Measurements from ENCODE around the gene SYNE2.

Gene SYNE2

DNA sequence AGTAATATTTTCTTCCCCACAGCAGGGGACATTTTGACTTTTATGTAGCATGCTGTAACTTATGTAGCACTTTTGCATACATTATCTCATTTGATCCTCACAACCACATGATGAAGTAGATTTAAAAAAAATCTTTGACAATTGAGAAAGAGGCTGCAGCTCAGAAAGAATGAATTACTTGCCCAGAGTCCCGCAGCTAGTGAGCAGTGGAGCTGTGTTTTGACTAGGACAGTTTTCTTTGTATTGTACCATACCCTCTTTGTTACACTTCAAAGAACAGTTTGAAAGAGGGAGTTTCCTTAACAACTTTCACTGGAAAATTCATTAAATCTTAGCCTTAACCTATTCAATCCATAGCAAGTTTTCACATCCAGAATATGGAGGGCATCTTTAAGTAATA lies 58.6 kb downstream of the SYNE2 start:
- no peak for DNase-seq (ENCODE audit: low read depth)

DNA sequence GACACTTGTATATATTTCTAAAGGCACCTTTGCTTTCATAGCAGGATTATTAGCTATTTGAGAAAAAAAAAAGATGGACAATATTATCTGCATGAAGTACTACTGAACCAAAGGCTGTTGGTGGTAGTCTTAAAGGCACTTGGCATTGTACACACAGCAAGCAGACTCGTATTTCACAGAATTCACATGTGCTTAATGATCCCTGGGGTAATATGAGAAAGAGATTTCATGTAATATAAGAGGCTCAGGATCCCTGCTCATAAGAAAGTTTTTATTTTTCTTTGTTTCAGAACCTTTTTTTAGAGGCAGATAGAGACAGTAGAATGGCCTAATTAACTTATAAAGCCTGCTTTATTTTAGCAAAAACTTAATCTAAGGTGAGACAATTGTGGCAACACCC lies 59.5 kb downstream of the SYNE2 start:
- DNase-seq (ENCODE audit: low read depth) = no peak

DNA sequence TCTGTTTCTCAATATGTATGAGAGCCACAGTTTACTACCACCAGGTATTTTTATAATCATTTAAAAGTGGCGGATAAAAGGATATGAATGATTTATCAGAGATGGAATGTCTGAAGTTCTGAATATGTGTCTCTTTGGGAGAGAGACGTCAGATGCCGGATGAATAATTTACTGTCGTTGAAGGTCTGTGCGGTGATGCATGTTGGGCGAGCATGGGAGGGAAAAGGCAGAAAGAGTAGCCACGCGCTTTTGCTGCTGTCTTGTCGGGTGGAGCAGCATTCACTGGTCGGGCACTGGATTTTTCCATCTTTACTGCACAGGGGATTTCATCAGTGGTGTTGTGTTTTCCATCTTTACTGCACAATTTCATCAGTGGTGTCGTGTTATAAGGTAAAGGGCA lies 65.6 kb downstream of the SYNE2 start:
- no peak for DNase-seq (ENCODE audit: low read depth)

DNA sequence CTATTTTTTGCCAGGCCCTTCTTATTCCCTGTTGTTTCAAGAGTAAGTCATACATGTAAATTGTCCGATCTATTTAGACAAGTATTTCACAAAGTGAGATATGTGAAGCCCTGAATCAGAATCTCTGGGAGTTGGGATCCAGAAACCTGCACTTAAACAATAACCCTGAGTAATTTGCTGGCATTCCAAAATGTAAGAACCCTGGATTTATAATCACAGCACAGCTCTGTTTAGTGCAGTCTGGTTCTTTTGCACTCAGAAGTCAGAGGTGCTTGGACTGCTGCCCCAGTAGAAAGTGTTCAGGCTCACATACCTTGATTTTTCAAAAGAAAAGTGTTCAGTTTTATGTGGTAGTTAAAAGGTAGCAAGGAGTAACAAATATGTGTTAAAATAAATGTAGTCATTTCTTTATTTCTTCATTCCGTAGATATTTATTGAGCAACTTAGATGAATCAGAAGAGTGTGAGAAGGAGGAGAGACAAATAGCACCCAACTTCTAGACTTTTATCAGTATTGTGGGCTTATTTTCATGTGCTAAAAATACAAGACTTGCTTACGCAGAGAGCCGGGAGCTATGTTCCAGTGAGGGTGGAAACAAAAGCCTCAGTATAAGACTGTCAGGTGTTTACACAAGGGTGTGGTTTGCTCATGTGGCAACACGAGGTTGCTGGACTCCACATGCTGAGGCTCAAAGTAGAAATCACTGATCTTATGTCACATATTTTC lies 70.1 kb downstream of the SYNE2 start:
- no peak for DNase-seq (ENCODE audit: low read depth)

DNA sequence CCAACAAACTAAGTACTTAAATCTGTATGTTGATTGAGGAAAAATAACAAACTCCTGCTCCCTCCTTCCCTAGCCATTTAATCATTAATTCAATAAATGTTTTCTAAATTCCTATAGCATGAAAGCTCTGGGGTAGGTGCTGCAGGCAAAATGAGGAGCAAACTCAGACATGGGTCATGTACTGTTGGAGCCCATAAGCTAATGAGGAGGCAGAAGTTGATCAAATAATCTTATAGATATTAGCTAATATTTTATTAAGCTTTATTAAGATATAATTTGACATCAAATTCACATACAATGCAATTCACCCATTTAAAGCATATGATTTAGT lies 70.6 kb downstream of the SYNE2 start:
- DNase-seq (ENCODE audit: low read depth) = no peak

DNA sequence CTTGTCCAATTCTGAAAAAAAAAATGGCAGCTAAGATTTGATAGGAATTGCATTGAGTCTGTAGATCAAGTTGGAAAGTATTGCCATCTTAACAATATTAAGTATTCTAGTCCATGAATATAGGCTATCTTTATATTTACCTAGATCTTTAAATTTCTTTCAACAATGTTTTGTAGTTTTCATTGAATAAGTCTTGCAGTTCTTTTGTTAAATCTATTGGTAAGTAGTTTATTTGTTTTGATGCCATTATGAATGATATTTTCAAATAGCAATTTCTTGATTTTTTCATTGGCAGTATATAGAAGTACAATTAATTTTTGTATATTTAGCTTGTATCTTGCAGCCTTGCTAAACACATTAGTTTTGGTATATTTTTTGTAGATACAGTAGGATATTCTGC lies 71.6 kb downstream of the SYNE2 start:
- DNase-seq (ENCODE audit: low read depth) = no peak

DNA sequence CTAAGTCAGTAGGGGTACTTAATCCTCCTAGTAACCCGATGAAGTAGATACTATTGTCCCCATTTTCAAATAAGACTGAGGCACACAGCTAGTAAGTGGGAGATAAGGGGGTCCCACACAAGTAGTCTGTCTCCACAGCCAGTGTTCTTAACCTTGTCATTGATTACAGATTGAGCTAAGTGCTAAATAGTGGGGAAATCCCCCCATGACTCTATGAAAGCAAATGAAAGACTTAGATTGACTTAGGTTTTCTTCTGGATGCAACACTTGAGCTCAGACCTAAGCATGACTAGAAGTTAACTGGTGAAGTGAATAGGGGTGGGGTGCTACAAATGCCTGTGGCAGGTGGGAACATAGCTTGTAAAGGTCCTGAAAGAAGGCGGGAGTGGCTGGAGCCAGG lies 73.8 kb downstream of the SYNE2 start:
- no peak for DNase-seq (ENCODE audit: low read depth)

DNA sequence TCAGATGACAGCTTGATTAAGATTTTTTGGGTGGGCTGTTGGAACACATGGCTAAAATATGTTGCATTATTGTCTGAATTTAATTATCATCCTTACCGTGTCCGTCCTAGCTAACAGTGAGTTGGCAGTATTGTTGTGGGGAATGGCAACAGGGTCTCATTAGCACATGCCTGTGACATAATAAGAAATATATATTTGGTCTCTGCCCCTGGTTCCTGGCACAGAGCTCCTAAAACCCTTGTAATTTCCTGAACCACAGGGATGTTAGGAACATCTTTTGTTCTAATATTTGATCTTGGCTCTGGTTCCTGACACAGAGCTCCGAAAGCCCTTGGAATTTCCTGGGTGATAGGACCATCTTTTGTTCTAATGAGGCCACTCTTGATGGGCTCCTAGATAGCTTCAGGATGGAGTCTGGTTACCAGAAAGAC lies 76.0 kb downstream of the SYNE2 start:
- DNase-seq (ENCODE audit: low read depth) = no peak

DNA sequence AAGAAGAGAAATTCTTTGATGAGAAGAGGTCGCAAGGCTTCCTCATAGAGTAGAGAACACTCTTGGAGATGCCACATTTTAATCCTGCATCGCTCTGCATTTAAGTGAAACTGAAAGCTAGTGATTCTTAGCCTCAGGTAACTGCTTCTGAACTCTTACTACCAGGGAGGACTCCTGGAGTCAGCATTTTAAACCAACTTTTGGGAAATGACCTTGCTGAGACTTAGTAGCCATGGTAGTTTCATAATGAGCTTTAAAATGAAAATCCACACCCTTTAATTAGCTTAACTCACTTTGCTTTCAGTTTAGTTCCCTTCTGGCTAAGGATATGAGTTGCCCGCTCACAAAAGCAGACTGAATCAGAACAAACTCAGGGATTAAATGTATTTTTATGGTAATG lies 80.3 kb downstream of the SYNE2 start:
- no peak for DNase-seq (ENCODE audit: low read depth)

DNA sequence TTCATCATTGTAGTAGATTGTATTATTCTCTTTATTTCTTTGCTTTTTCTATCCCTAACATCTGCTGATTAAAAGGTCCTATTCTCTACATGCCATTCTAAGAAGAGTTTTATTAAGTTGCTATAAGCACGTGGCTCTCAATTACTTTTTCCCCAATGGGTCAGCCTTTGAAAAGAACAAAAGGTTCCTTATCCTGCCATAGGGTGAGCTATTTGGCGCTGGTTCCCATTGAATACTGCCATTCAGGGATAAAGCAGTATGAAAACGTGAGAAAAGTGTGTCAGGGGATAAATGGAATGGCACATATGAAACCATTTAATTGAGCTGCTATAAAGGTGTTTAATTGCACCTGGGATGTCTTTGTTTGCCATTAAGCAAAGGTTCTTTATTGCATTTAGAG lies 80.9 kb downstream of the SYNE2 start:
- DNase-seq (ENCODE audit: low read depth) = no peak

DNA sequence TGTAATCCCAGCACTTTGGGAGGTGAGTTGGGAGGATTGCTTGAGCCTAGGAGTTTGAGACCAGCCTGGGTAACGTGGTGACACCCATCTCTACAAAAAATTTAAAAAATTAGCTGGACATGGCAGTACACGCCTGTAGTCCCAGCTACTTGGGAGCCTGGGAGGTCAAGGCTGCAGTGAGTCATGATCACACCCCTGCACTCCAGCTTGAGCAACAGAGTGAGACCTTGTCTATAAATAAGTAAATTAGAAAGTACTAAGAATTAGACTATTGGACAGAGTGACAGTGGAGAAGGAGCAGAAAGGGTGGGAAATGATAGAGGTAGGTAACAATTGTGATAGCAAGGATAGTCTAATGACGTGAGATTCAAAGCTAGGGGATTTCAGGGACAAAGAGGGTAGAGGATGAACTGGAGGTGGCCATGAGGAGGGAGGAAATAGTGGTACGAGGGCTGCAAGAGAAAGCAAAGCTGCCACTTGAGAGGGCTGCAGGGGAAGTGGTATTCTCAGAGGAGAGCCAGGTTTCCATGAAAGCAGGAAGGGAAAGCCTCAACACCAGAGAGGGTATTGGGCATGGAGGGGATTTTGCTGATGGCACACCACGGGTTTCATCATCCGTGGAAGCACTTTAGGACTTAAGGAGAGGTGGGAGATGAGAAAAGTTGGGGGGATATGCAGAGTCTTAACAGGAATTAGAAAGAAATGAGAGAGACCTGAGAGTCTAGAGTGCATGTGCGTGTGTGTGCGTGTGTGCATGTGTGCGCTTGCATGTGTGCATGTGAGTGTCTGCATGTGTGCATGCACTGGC lies 85.6 kb downstream of the SYNE2 start:
- DNase-seq (ENCODE audit: low read depth) = no peak

DNA sequence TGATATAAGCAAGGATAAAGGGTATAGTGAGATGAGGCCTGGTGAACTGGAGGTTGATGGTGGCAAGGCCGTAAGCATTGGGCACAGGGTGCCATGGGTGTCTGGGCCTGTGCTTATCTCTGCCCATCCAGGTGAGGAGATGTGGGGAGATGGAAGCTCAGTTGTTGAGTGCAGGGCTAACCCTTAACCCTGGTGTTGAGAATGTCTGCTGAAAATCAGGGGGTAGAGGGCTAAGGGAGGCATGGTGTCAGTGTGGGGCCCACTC lies 86.1 kb downstream of the SYNE2 start:
- DNase-seq (ENCODE audit: low read depth) = no peak

DNA sequence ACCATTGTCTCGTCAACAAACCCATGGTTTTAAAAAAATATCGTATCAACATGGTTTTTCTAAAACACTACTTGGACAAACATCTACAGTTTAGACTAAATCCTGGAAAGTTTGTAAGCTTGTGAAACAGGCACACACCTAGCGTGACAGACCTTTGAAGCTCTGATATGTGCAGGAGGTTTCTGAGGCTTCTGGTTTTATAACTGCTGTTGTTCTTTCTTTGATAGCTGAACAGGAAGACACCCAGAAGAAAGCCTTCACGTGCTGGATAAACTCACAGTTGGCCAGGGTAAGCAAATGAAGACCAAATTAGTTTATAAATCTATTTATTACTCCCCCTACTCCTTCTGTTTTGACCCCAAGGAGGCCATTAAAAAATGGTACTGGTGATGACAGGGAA lies 87.6 kb downstream of the SYNE2 start:
- no peak for DNase-seq (ENCODE audit: low read depth)

DNA sequence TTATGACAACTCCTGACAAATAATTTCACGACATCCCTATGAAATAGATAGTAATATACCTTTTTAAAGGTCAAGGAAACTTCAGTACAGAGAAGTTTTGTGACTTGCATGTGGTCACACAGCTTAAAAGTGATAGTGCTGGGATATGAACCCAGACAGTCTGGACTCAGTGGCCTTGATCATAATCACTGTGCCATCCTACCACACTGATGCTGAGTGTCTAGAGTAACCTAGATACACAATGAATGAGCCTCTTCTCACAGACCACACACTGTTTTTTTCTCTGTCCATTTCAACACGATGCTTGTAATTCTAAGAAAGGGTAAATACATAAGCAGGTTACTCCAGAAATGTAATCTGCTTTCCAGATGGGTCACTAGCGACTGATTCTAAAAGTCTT lies 88.2 kb downstream of the SYNE2 start:
- DNase-seq (ENCODE audit: low read depth) = no peak

DNA sequence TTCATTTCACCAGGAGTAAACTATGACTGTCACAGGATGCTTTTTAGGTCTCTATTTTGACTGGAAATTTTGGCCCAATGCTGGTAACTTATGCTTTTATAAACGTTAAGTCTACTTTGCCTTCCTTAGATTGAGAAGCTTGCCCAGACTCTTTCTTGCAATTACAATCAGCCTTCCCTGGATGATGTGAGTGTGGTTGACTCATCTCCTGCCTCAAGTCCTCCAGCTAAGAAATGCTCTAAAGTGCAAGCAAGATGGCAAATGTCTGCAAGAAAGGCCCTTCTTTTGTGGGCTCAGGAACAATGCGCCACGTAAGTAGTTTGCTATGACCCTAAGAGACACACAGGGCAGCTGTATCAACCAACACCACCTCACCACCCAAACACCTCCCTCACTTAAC lies 96.9 kb downstream of the SYNE2 start:
- no peak for DNase-seq (ENCODE audit: low read depth)

DNA sequence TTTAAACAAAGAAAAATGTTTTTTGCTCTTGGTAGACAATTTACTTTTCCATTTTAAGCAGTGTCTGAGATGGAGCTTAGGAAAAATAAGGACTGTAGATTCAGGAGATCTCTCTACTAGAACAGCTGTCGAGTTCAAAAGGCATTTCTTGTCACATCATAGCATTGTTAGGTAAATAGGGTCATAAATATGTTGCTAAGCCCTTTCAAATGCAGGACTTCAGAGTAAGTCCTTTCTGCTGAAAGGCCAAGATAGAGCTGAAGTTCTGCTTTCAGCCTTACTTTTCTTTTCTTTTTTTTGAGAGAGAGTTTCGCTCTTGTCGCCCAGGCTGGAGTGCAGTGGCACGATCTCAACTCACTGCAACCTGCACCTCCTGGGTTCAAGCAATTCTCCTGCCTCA lies 98.2 kb downstream of the SYNE2 start:
- no peak for DNase-seq (ENCODE audit: low read depth)

DNA sequence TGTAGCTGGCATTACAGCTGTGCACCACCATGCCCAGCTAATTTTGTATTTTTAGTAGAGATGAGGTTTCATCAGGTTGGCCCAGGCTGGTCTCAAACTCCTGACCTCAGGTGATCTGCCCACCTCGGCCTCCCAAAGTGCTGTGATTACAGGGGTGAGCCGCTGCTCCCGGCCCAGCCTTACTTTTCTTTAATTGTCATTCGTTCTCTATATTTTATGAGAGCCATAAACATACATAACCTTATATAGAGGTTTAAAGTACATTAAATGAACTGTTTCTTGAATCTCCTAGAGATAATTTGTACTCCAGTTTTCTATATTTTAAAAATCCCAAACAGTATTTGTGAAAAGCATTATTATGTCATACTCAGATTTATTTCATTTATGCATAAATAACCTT lies 98.6 kb downstream of the SYNE2 start:
- DNase-seq (ENCODE audit: low read depth) = no peak

DNA sequence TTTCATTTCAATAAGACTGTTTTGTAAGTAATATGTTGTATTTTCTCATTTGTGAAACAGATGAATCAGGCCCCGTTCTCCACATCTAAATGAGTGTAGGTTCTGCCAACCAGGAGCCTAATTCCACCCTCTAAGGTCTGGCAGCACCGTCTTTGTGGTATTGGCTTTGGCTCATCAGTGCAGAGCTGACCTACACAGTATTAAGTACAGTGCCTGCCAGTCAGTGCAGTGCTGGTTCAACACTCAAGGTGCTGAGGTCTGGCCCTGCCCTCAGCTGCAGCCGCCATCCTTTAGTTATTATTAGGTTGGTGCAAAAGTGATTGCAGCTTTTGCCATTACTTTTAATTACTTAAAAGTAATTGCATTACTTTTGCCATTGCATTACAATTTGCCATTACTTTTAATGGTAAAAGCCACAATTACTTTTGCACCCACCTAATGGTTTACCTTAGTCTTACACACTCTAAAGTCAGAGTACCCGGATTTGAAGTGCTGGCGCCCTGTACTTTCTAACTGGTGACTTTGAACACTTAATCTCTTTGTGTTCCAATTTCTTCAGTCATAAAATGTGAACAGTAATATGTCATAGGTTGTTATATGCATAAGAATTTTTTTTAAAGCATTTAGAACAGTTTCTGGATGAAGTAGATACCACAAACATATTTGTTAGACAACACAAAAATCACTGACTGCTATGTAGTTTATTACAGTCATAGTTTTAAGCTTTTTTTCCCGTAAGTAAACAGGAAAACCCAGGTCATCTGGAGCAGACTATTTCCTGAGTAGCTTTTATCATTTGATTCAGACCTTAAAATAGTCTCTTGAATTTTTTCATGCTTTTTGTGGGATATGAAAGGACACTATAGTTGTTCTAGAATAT lies 99.5 kb downstream of the SYNE2 start:
- no peak for DNase-seq (ENCODE audit: low read depth)

DNA sequence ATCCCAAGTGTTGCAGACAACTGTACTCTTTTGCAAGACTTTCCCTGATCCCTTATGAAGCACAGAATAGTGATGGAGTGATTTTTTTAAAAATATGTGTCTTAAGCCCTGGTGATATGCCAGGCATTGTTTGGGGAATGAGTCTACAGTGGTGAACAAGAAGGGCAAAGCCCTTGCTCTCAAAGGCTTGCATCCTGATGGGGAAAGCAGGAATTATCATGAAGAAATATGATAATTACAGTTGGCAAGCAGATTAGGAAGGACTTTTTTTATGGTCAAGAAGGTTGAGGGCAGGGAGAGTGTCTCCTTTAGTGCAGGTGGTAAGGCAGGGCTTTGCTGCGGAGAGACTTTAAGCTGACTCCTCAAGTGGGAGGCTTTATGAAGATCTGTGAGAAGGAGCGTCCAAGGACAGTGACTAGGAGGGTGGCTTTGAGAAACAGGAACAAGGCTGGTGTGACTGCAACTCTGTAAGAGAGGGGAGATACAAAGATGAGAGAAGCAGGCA lies 100.2 kb downstream of the SYNE2 start:
- no peak for DNase-seq (ENCODE audit: low read depth)

DNA sequence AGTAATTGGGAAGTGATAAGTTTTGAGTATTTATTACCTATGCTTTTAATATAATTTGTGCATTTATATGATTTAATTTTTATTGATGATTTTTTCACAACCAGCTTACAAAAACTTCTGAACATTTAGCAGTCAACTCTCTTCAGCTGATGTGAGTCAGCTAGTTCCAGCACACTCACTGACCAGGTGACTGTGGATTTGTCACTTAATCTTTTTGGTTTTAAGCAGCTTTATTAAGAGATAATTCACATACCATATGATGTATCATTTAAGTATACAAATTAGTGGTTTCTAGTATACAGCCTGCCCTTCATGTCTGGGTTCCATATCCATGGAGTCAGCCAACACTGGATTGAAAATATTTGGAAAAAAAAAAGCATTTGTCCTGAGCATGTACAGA lies 103.5 kb downstream of the SYNE2 start:
- DNase-seq (ENCODE audit: low read depth) = no peak

DNA sequence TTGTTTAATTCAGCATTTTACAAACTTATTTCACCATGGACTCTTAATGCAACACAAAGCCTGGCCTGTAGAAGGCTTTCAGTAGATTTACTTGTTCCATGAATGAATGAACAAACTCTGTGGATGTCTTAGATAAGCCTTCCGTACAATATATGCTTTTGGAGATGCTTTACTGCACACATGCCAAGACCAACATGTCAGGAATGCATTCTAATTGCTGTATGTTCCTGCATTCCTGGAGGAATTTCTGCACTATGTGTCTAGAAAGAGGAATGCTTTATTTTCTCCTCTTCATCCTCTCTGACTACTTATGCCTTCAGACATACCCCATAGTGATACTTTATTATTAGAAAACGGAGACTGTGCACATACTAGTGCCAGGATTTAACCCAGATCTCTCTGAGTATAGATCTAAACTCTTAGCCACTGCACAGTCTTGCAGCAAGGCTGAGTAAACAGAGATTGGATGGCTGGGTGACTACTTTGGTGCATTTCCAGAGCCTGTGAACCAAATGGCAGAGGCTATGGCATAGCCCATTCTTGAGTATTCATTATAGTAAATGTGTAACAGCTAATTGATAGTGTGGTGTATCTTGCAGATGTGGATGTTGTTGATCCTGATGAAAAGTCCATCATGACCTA lies 108.2 kb downstream of the SYNE2 start:
- no peak for DNase-seq (ENCODE audit: low read depth)

DNA sequence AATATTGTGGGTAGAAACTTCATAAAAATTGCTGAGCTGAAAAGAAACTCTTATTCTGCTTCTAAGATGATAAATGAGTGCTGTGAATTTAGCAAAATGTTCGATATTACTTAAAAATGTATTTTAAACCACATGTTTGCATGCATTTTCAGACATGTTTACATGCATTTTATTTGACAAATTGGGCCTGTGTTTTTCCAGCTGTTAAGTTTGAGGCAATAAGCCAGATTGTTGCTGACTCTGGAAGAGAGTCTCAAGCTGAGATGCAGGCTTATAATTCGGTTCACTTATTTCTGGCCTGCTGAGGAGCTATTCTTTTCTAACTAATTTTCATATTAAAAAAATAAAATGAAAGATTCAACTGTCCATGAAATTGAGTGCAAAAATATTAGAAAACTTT lies 110.1 kb downstream of the SYNE2 start:
- no peak for DNase-seq (ENCODE audit: low read depth)

DNA sequence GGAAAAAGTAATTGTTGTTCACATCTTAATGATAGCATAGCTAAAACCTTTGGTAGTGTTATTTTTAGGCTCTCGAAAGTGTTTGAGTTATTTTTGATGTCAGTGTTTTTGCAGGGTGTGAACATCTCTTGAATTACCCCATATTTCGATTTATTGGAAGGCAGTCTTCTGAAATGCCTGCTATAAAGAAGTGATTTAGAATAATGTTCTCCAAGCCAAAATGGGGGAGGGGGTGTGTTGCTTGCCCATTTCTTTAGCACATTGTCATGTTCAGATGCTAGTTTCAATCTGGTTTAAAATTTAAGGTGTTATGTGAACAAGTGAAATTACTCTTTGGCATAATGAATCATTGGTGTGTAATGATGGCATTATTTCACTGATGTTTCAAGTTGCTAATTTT lies 110.6 kb downstream of the SYNE2 start:
- no peak for DNase-seq (ENCODE audit: low read depth)

Data from stimulated activated CD8-positive, alpha-beta memory T cell treated with anti-CD3 and anti-CD28 coated beads, Interleukin-12 subunit alpha, Interleukin-12 subunit beta, amount 100 ng/mL, for 1 hour (primary cell).